SJCRH30 (cell line): ENCODE results near the gene ABTB1. TPM values are rescaled to one million over a fixed set of nuclear protein-coding genes. Genes with fewer than 3 reads are reported as not detected.

Experiments
- DNase-seq, 2 experiments: peaks; one replicate each; pipeline ENCODE4 v3.0.0-alpha.2; 2015 to 2020
- H3K27ac ChIP-seq: fragments of 250-450 bp; sonication (Bioruptor Pico); 2 replicates; pipeline ENCODE4 v1.5.1; 2020; ENCODE audit warnings: mild to moderate bottlenecking, moderate library complexity
- H3K27me3 ChIP-seq: fragments of 250-450 bp; sonication (Bioruptor Pico); 2 replicates; pipeline ENCODE4 v1.5.1; 2020; ENCODE audit warnings: mild to moderate bottlenecking, moderate library complexity
- H3K36me3 ChIP-seq: fragments of 250-450 bp; sonication (Bioruptor Pico); 2 replicates; pipeline ENCODE4 v1.5.1; 2020; ENCODE audit warnings: mild to moderate bottlenecking, moderate library complexity
- H3K4me1 ChIP-seq: fragments of 250-450 bp; sonication (Bioruptor Pico); 2 replicates; pipeline ENCODE4 v1.5.1; 2020; ENCODE audit warnings: mild to moderate bottlenecking, moderate library complexity
- H3K4me3 ChIP-seq: fragments of 250-450 bp; sonication (Bioruptor Pico); 2 replicates; pipeline ENCODE4 v1.5.1; 2020; ENCODE audit warnings: mild to moderate bottlenecking, moderate library complexity
- H3K9me3 ChIP-seq: fragments of 250-450 bp; sonication (Bioruptor Pico); replicated peaks from 2 replicates; pipeline ENCODE4 v1.5.1; 2020; ENCODE audit warnings: mild to moderate bottlenecking, moderate library complexity
- total RNA-seq: library from RNA; depleted of rRNA; stranded (reverse); fragments of >200 nt; shearing (Covaris generic); gene quantifications from 2 replicates; pipeline ENCODE4 v1.2.3, GENCODE V29; 2014

ABTB1 gene
- total RNA-seq, 1 experiment from 2014 or later = 6.1 TPM

GRCh38 chr3:127707851-127708411 lies 35.2 kb downstream of the ABTB1 start:
- H3K36me3 ChIP-seq = peaks cover 10% of the 10 kb centered on the region; the same call in 1 of the 2 replicates
- no peak overlapping the region for H3K4me3 ChIP-seq
- DNase-seq = no peak
- no peaks in the 10 kb centered on the region for H3K27me3 ChIP-seq
- H3K4me1 ChIP-seq = no peaks in the 10 kb centered on the region
- H3K9me3 ChIP-seq = no peaks in the 10 kb centered on the region
- no peak overlapping the region for H3K27ac ChIP-seq

GRCh38 chr3:127708837-127709236 lies 36.1 kb downstream of the ABTB1 start:
- Histone ChIP-seq H3K27ac (no peak overlapping the region), H3K4me1 (no peaks in the 10 kb centered on the region), H3K27me3 (no peaks in the 10 kb centered on the region), H3K4me3 (no peak overlapping the region), H3K36me3 (0 out of 2 replicates have a peak, but pooled peaks cover 7% of the 10 kb centered on the region), H3K9me3 (no peaks in the 10 kb centered on the region)
- no peak for DNase-seq

- Histone ChIP-seq H3K9me3 (no peaks in the 10 kb centered on the region), H3K4me1 (no peaks in the 10 kb centered on the region), H3K36me3 (0 out of 2 replicates have a peak, but pooled peaks cover 7% of the 10 kb centered on the region), H3K27me3 (no peaks in the 10 kb centered on the region), H3K4me3 (no peak overlapping the region), H3K27ac (no peak overlapping the region)
- no peak for DNase-seq
These were observed 36.7 kb downstream of the ABTB1 start for GRCh38 chr3:127709320-127710060.

- H3K36me3 ChIP-seq = 0 out of 2 replicates have a peak, but pooled peaks cover 2% of the 10 kb centered on the region
- no peaks in the 10 kb centered on the region for H3K4me1 ChIP-seq
- no peaks in the 10 kb centered on the region for H3K9me3 ChIP-seq
- no peak for DNase-seq
- H3K27ac ChIP-seq = no peak overlapping the region
- H3K4me3 ChIP-seq = no peak overlapping the region
- no peaks in the 10 kb centered on the region for H3K27me3 ChIP-seq
These were observed 37.6 kb downstream of the ABTB1 start for GRCh38 chr3:127710155-127710941.

- Histone ChIP-seq H3K36me3 (0 out of 2 replicates have a peak, but pooled peaks cover 3% of the 10 kb centered on the region), H3K4me1 (no peaks in the 10 kb centered on the region), H3K9me3 (no peaks in the 10 kb centered on the region), H3K27ac (no peak overlapping the region), H3K27me3 (no peaks in the 10 kb centered on the region), H3K4me3 (no peak overlapping the region)
- no peak for DNase-seq
These were observed 38.4 kb downstream of the ABTB1 start for GRCh38 chr3:127711021-127711695.

- no peak overlapping the region for H3K4me3 ChIP-seq
- H3K4me1 ChIP-seq = no peaks in the 10 kb centered on the region
- no peak overlapping the region for H3K27ac ChIP-seq
- no peak for DNase-seq
- no peaks in the 10 kb centered on the region for H3K9me3 ChIP-seq
- H3K36me3 ChIP-seq = 0 out of 2 replicates have a peak, but pooled peaks cover 3% of the 10 kb centered on the region
- no peaks in the 10 kb centered on the region for H3K27me3 ChIP-seq
These were observed 39.1 kb downstream of the ABTB1 start for GRCh38 chr3:127711896-127712295.

- H3K9me3 ChIP-seq = no peaks in the 10 kb centered on the region
- H3K27me3 ChIP-seq = no peaks in the 10 kb centered on the region
- H3K4me3 ChIP-seq = no peak overlapping the region
- H3K27ac ChIP-seq = no peak overlapping the region
- H3K36me3 ChIP-seq = 0 out of 2 replicates have a peak, but pooled peaks cover 3% of the 10 kb centered on the region
- DNase-seq = no peak
- no peaks in the 10 kb centered on the region for H3K4me1 ChIP-seq
These were observed 39.7 kb downstream of the ABTB1 start for GRCh38 chr3:127712461-127712860.

- Histone ChIP-seq H3K27ac (no peak overlapping the region), H3K27me3 (no peaks in the 10 kb centered on the region), H3K4me1 (no peaks in the 10 kb centered on the region), H3K4me3 (no peak overlapping the region), H3K36me3 (0 out of 2 replicates have a peak, but pooled peaks cover 3% of the 10 kb centered on the region), H3K9me3 (no peaks in the 10 kb centered on the region)
- no peak for DNase-seq
These were observed 40.4 kb downstream of the ABTB1 start for GRCh38 chr3:127712881-127713771.

- H3K4me1 ChIP-seq = no peaks in the 10 kb centered on the region
- H3K4me3 ChIP-seq = no peak overlapping the region
- H3K9me3 ChIP-seq = no peaks in the 10 kb centered on the region
- H3K36me3 ChIP-seq = 0 out of 2 replicates have a peak, but pooled peaks cover 3% of the 10 kb centered on the region
- H3K27ac ChIP-seq = no peak overlapping the region
- DNase-seq = no peak
- H3K27me3 ChIP-seq = no peaks in the 10 kb centered on the region
These were observed 41.4 kb downstream of the ABTB1 start for GRCh38 chr3:127714125-127714571.

GRCh38 chr3:127714866-127715265 lies 42.1 kb downstream of the ABTB1 start:
- Histone ChIP-seq H3K9me3 (no peaks in the 10 kb centered on the region), H3K4me3 (no peak overlapping the region), H3K27me3 (no peaks in the 10 kb centered on the region), H3K27ac (no peak overlapping the region), H3K4me1 (no peaks in the 10 kb centered on the region), H3K36me3 (0 out of 2 replicates have a peak, but pooled peaks cover 3% of the 10 kb centered on the region)
- DNase-seq = no peak

- DNase-seq = no peak
- Histone ChIP-seq H3K27ac (no peak overlapping the region), H3K36me3 (peaks cover 3% of the 10 kb centered on the region; the same call in 1 of the 2 replicates), H3K4me3 (no peak overlapping the region), H3K9me3 (no peaks in the 10 kb centered on the region), H3K4me1 (no peaks in the 10 kb centered on the region), H3K27me3 (no peaks in the 10 kb centered on the region)
These were observed 42.8 kb downstream of the ABTB1 start for GRCh38 chr3:127715532-127715931.

GRCh38 chr3:127716384-127716783 lies 43.6 kb downstream of the ABTB1 start:
- H3K4me3 ChIP-seq = no peak overlapping the region
- no peak overlapping the region for H3K27ac ChIP-seq
- H3K27me3 ChIP-seq = no peaks in the 10 kb centered on the region
- H3K36me3 ChIP-seq = peaks cover 6% of the 10 kb centered on the region; the same call in 1 of the 2 replicates
- H3K9me3 ChIP-seq = no peaks in the 10 kb centered on the region
- no peak for DNase-seq
- no peaks in the 10 kb centered on the region for H3K4me1 ChIP-seq

GRCh38 chr3:127717357-127718244 lies 44.8 kb downstream of the ABTB1 start:
- Histone ChIP-seq H3K27me3 (no peaks in the 10 kb centered on the region), H3K9me3 (no peaks in the 10 kb centered on the region), H3K36me3 (peaks cover 10% of the 10 kb centered on the region; the same call in 1 of the 2 replicates), H3K4me1 (peaks cover 1% of the 10 kb centered on the region), H3K4me3 (no peak overlapping the region), H3K27ac (no peak overlapping the region)
- DNase-seq = no peak
